ENCODE results near the gene WFDC5. TPM values are rescaled to one million over a fixed set of nuclear protein-coding genes. Genes with fewer than 3 reads are reported as not detected.
"Not testable (repeated sequence)": the region's sequence is repeated elsewhere in the genome, so short reads cannot be mapped to it uniquely, and the experiment has no call there.

WFDC5 gene
- total RNA-seq (ENCODE audit: low replicate concordance), result not detected in 2 replicates

GRCh38 chr20:45114465-45115385 is at the start of gene WFDC5:
TSS of gene WFDC5 (minus strand) at chr20:45115174. CDS start at chr20:45115083, 91 bp downstream.
- DNase-seq (ENCODE audit: low read depth), result no peak
- no peak for TF ChIP-seq CTCF (IDR thresholded peaks at IDR 0.05; ENCODE audit: insufficient read depth, low read length)
- H3K4me3 ChIP-seq (ENCODE audit: low read depth, low read length), result no peak within 1 kb of the TSS

- no peak for TF ChIP-seq CTCF (IDR thresholded peaks at IDR 0.05; ENCODE audit: insufficient read depth, low read length)
- no peak for DNase-seq (ENCODE audit: low read depth)
- no peak overlapping the region for H3K4me3 ChIP-seq (ENCODE audit: low read depth, low read length)
These were observed 48.3 kb upstream of the WFDC5 start for GRCh38 chr20:45163083-45163803.

- DNase-seq (ENCODE audit: low read depth), result peak; percentile 88
- H3K4me3 ChIP-seq (ENCODE audit: low read depth, low read length), result no peak overlapping the region
These were observed 43.0 kb upstream of the WFDC5 start for GRCh38 chr20:45157962-45158361.

GRCh38 chr20:45156713-45157112 is 41.7 kb upstream of the WFDC5 start:
- H3K4me3 ChIP-seq (ENCODE audit: low read depth, low read length), result no peak overlapping the region

More at GRCh38 chr20:45157962-45158361, 43.0 kb upstream of the WFDC5 start:
- TF ChIP-seq CTCF (IDR thresholded peaks at IDR 0.05; ENCODE audit: insufficient read depth, low read length), result no peak

GRCh38 chr20:45154794-45155193 is 39.8 kb upstream of the WFDC5 start:
- not testable (repeated sequence) for DNase-seq (ENCODE audit: low read depth); H3K4me3 ChIP-seq (ENCODE audit: low read depth, low read length)

More at GRCh38 chr20:45156713-45157112, 41.7 kb upstream of the WFDC5 start:
- no peak for DNase-seq (ENCODE audit: low read depth)
- no peak for TF ChIP-seq CTCF (IDR thresholded peaks at IDR 0.05; ENCODE audit: insufficient read depth, low read length)

GRCh38 chr20:45154183-45154582 is 39.2 kb upstream of the WFDC5 start:
- no peak for TF ChIP-seq CTCF (IDR thresholded peaks at IDR 0.05; ENCODE audit: insufficient read depth, low read length)
- DNase-seq (ENCODE audit: low read depth), result peak; percentile 13
- H3K4me3 ChIP-seq (ENCODE audit: low read depth, low read length), result no peak overlapping the region

GRCh38 chr20:45153752-45154151 is 38.8 kb upstream of the WFDC5 start:
- no peak for TF ChIP-seq CTCF (IDR thresholded peaks at IDR 0.05; ENCODE audit: insufficient read depth, low read length)
- no peak for DNase-seq (ENCODE audit: low read depth)
- no peak overlapping the region for H3K4me3 ChIP-seq (ENCODE audit: low read depth, low read length)
